ENCODE measurements around the gene SLX9.
"Not testable (repeated sequence)": the region's sequence is repeated elsewhere in the genome, so short reads cannot be mapped to it uniquely, and the experiment has no call there.

Gene SLX9

DNA sequence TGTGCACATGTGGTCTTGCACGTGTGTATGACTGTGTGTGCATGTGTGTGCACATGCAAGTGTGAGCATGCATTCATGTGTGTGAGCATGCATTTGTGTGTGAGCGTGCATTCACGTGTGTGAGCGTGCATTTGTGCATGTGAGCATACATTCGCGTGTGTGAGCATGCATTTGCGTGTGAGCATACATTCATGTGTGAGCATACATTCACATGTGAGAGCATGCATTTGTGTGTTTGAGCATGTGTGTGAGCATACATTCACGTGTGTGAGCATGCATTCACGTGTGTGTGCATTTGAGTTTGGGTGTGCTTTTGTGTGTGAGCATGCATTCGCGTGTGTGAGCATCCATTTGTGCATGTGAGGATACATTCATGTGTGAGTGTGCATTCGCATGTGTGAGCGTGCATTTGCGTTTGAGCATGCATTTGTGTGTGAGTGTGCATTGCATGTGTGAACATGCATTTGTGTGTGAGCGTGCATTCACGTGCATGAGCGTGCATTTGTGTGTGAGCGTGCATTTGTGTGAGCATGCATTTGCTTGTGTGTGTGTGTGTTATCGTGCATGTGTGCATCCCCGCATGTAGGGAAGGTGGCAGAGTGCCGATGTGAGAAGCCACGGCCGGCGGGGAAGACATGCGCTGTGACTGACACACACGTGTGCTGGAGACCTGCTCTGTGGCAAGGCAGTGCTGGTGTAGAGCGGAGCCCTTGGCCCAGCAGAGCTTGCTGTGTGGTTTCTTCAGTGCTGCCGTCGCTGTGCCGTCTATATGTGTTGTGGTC is 37.4 kb upstream of the SLX9 start:
- DNase-seq = no peak

DNA sequence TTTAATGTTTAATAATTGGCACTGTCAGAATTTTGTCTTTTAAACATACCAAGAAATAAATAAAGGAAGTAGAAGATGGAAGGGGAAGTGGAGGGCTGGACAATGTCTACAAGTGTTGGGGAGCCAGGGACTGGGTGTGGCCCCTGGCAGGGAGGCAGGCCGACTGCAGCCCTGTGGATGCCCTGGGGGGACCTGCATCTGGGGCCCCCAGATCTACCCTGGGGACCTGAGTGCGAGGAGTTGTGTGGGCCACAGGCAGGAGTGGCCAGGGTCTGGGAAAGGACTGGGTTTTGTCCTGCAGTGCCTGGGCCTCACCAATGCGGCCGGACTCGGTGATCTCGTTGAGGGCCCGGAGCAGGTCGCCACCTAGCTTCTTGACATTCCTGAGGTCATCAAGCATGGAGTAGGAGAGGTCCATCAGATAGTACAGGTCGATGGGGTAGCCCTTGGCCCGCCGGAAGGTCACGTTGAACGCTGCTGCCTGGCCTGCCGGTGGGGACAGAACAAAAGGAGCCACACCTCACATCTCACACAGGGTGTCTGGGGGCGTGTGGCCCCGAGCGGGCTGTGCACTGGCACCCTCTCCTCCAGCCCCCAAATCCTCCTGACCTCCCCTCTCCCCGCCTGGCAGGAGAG is 36.7 kb upstream of the SLX9 start:
- no peak for DNase-seq

DNA sequence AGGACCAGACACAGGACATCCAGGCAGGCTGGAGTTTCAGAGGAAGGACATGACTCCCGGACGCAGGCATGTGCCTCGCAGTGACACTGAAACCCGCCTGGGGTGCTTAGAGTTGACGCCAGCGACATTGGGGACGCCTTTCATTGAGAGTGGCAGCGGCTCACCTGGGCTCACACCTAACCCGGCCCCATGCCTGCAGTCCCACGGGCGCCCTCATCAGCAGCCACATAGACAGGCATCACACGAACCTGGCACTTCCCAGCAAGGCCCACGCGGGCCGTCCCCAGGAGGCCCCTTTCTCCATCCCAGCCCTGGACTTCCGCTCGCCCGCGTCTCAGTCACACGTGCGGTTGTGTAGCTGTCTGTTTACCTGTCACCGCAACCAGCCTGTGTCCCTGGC is 36.1 kb upstream of the SLX9 start:
- no peak for DNase-seq

DNA sequence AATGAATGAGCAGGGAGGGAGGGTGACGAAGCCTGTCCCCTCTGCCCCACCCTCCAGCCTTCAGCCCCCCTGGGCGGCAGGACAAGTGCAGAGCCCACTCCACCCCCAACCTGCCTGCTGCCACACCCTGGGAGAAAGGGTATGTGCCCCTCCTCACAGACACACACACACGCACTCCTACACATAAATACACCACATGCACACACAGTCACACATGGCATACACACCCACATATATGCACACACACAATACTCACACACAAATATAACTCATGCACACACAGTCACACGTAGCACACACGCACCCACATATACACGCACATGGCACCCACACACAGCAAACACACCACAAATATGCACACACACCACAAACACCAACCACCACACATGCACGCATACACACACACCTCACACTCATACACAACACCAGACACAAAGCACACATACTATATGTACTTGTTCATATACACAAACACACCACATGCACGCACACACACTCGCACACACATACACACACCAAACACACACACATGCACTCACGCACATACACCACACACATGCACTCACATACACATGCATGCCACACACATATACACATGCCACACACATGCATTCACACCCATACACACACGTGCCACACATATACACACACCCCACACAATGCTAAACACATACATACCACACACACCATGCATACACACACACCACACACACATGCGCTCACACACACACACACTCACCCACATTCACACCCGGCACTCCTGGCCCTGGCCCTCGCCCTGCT is 35.5 kb upstream of the SLX9 start:
- no peak for DNase-seq

DNA sequence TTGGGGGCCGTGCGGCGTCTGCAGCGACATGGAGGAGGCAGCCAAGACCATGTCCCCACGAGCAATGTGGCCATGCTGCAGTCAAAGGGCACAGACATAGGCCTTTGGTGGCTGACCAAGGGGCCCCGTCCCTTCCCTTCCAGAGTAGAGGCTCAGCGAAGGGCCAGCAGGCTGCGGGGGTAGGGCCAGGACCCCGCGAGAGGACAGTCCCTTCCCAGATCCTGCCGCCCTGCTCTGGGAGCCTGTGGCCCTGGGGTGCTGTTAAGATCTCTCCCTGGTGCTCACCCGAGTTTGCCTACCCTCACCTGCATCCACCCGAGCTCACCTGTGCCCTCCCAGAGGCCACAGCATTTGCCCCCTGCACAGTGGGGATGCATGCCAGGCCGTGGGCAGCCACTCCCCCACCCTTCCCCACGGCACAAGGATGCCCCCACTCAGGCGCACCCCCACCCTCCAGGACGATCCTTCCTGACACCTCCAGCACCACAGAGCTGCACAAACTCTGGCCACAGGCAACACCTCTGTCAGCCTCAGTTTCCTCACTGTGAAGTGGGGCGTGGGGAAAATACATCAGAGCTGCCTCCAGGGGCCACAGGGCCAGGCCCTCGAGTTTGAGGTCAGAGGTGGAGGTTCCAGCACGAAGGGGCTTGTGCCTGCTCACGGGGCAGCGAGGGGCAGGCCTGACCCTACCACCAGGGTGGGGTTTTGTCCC is 34.7 kb upstream of the SLX9 start:
- no peak for DNase-seq

DNA sequence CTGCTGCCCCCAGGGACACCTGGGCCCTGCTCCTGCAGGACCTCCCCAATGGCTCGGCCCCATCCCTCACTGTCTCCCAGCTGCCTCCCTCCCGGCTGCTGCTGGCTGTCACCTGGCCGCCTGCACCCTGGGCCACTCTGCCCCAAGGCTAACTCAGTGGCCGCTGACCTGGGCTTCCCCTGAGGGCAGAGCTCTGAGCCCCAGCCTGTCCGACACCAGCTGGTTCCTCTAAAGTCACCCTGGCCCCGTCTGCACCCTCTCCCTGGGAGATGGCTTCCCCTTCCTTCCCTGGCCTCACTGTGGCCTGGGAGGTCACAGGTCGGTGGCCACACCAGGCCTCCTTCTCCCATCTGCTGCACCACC is 34.1 kb upstream of the SLX9 start:
- DNase-seq = no peak

DNA sequence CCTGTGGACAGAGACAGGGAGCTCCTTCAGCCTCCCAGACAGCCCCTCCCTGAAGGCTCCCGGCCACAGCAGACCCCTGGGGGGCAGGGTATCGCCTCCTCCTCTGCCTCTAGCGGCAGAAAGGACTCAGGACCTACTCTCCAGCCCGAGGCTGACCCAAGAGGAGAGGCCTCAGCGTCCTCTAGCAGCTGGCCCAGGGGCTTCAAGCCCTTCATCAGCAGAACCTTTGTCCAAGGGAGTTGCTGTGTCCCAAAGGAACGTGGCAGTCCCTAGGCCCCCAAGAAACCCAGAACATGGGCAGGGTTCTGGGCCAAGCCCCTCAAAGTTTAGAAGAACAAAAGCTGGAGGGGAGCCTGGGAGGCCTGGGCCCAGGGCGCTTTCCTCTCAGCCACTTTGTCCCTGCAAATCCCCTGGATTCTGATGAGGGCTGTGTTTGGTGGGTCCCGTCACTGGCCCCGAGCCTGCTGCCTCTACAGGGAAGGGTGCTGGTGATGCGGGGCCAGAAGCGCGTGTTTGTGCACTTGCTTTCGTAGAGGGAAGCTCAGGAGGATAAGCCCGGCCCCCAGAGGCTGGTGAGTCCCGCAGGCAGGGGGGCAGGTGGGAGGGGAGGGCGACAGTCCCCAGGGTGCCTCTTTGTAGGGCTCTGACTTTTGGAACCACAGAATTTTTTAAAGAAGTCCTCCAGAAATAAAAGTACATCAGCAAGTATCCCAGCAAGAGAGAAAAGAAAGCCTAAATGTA is 32.4 kb upstream of the SLX9 start:
- no peak for DNase-seq

DNA sequence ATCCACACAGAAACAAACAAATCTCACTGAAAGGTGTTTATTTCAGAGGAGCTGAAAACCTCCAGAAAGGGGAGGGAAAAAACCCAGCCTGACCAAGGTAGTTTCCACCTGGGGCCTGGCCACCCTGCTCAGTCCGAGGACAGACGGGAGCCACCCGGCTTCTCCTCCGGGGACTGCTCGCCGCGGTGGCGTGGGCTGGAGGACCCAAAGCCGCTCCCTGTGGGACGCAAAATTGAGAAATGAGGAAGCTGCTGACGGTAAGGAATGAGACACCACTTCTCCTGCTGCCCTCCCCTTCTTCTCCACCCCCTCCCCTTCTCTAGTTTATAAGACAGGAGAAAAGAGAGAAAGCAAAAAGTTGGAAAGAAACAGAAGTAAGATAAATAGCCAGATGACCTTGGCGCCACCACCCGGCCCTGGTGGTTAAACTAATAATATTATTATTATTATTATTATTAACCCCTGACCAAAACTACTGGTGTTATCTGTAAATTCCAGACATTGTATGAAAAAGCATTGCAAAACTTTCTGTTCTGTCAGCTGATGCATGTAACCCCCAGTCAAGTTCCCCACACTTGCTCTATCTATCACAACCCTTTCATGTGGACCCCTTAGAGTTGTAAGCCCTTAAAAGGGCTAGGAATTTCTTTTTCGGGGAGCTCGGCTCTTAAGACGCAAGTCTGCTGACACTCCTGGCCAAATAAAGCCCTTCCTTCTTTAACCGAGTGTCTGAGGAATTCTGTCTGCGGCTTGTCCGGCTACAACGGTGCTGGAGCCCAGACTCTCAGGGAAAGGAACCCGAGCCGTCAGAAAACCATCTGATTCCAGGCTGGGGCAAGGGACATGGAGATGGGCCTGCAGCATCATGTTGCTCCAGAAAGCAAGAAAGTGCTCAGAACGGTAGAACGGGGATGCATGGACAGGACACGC is 31.6 kb upstream of the SLX9 start:
- DNase-seq = no peak

DNA sequence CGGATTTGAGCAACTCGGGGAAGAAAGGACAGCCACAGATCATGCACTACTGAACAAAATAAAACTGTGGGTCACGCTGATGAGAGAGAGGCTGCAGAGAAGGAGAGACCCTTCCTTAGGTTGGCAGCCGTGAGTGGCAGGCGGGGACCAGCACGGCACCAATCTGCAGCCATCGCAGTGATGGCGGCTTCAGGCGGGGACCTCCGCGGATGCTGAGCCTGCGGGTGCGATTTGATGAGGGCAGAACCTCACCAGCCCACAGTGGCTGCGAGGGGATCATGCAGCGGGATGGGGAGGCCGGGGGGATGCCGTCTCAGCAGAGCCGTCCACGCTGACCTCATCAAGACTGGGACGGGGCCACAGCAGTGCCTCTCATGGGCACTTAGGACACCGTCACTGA is 30.9 kb upstream of the SLX9 start:
- DNase-seq = no peak

DNA sequence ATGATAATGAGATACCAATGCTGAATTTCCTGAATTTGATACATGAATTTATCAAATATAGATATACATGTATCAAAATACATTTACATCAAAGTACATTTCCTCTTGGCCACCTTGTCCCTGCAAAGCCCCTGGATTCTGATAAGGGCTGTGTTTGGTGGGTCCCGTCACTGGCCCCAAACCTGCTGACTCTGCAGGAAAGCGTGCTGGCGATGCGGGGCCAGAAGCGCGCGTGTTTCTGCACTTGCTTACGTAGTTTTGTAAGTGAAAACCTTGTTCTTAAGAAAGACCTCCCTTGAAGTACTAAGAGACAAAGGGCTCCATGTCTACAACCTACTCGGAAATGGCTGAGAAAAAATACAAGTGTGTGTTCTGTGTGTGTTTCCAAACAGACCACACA is 30.1 kb upstream of the SLX9 start:
- no peak for DNase-seq

DNA sequence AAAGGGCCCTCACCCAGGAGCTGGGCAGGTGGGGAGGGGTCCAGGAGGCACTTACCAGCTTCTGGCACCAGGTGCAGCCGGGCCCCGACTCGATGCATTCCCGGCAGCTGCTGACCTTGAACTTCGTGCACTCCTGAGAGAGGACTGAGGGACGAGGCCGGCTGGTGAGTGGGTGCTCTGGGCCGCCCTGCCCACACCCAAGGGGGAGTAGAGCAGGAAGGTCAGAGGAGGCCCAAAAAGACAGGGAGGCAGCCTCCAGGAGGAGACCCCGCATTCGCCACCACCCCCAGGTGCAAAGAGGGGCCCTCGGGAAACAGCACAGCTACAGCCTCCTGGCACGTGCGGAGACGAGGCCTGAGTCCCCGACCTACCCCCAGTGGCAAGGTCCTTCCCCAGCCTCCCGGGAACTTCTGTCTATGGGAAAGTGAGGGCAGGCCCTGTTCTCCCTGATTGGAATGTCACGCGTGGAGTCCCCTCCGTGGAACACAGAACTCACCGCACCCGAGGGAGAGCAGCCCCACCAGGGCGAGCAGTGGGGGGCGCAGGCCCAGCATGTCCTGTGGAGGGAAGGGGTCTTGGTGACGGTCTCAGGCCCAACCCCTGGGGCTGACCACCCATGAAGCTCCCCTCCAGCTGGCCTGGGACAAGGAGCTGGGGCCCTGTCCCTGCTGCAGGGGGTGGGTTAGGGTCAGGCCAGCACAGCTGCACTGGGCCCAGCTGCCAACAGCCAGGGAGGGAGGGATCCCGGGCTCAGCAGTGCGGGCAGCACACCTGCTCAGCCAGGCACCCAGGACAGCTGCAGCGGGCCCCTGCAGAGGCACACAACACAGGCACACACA is 29.4 kb upstream of the SLX9 start:
- no peak for DNase-seq

DNA sequence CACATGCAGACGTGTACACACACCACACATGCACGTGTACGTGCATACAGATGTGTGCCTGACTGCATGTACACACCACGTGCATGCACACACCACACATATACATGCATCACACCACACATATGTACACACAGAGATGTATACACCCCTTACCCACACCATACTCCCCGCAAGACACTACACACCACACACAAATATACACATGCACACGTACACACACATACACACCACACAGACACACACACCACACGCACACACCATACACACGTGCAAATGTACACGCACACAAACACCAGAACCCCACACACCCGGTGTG is 28.8 kb upstream of the SLX9 start:
- DNase-seq = no peak

DNA sequence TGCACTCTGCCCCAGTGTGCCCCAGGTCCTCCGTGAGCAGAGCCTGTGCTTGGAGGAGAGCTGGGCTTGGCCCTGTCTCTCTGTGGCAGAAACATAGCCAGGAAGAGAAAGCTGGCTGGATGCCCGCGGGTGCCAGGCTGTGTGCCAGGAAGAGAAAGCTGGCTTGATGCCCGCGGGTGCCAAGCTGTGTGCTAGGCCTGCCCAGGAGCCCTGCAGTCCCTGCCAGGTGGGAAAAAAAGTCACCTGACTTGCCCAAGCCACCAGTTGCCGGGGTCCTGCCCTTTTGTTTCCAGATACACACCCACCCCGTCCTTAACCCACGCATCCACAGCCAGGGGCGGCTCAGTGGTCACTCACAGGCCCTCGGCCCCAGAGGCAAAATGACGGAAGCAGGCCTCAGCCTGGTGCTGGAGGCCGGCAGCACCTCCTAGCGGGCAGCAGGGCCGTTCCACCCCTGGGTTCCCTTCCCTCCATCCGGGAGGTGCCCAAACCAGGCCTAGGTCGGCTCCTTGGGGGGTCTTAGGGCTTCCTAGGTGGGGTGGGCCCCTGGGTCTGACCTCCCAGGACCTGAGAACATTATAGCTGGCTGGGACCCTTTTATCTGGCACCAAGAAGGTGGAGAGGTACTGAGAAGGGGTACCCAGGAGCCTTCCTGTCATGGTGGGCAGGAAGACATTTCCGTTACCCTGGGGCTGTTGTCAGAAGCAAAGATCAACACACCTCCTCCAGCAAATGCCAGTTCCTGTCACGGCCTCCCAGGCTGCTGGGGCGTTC is 28.3 kb upstream of the SLX9 start:
- DNase-seq = no peak

DNA sequence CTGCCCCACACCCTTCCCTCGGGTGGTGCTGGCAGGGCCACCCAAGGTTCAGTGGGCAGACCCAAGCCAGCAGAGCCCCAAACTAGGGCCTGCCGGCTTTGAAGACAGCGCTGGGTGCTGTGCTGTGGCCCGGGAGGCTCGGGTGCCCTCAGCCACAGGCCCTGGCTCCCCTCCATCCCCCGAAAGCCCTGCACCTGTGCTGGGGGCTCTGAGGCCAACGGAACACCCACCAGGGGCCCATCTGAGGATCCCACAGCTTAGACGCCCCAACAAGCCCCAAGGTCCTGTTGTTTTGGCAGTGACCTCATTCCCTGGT is 27.7 kb upstream of the SLX9 start:
- DNase-seq = no peak

DNA sequence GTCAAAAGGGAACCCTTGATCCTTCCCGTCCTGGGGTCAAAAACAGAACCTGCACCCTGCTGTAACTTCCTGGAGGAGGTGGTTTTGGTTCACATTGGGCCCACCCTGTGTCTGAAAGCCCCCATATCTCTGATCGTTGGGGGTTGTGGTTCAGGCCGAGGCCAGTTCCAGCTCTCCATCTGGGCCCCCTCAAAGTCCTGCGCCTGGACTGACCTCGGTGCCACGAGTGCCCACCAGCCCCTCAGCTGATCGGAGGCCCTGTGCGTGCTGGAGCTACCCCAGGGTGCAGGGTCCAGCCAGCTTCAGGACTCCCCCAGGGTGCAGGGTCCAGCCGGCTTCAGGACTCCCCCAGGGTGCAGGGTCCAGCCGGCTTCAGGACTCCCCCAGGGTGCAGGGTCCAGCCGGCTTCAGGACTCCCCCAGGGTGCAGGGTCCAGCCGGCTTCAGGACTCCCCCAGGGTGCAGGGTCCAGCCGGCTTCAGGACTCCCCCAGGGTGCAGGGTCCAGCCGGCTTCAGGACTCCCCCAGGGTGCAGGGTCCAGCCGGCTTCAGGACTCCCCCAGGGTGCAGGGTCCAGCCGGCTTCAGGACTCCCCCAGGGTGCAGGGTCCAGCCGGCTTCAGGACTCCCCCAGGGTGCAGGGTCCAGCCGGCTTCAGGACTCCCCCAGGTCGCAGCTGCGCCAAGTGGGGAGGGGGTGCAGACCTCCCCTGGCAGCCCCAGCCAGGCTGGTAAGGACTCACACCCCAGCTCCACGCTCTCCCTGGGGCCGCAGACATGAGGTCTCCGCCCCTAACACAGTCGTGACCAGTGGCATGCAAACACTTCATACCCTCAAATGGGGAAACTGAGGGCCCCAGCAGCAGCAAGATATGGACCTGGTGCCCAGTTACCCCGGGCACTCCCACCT is 27.1 kb upstream of the SLX9 start:
- DNase-seq = not testable (repeated sequence)

DNA sequence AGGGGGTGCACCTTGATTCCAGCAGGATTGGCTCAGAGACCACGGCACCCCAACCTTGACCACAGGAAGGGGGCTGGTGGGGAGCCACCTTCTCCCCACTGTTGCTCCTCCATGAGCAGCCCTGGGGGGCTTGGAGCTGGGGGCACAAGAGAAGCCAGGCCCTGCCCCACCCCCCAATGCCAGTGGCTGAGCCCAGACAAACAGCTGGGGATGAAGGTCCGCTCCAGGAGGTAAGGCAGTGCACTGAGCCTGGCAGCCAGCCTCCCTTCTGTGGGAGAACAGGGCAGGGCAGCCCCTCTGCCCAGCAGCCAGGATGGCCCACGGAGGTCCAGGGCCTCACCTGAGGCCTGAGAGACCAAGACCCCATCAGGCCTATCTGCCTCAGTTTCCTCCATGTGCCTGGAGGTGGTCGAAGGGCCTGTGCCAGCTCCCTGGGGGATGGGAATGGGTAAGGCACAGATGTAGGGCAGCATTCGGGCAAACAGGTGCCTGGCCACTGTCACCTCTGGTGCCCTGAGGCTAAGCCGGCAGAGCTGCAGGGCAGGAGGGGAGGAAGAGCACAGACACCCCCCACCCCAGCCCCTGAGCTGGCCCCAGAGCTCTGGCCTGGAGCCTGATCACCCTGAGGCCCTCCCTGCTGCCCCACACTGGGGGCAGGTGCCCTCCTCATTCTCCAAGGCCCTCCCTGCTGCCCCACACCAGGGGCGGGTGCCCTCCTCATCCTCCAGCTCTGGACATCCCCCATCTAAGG is 26.2 kb upstream of the SLX9 start:
- DNase-seq = no peak

DNA sequence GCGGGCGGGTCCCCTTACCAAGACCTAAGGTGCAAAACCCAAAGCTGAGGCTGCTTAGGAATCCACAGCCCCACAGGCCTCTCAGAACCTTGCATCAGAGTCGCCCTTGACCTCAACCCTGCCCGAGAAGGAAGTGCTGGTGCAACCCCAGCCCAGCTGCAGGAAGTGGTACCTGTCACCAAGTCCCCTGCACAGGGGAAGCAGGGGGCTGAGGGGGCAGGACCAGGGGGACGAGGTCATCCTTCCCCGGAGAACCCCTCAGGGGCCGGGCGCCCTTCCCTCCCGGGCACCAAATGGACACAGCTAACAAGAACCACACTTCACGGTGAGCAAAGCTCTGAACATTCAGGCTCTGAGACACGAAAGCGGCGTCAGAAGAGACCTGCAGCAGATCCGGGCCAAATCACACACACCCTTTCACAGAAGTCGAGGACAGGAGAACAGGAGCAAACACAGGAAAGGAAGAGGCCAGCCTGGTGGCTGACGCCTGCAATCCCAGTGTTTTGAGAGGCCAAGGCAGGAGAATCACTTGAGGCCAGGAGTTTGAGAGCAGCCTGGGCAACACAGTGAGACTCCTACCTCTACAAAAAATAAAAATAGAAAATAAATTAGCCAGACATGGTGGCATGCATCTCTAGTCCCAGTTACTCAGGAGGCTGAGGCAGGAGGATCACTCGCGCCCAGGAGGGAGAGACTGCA is 25.5 kb upstream of the SLX9 start:
- no peak for DNase-seq

DNA sequence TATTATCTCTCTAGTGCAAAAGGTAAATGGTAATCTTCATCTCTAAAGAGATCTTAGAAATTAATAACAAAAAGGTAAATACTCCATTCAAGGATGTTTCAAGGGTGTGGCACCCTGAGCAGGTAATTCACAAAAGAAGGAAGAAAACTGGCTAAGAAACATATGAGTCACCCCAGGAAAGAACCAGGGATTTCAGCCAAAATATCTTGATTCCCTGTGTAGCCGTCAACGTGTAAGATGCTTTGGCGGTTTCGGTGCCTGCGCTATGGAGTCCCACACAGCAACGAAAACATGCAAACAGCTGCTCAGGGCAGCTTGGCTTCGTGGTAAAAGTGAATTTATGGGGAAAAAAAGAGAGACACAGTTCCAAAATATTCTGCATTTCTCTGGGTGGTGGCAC is 22.9 kb upstream of the SLX9 start:
- DNase-seq = no peak

Data from NCI-H1417 treated with DMSO at 0.1 percent for 48 hours (cell line).